DOHH2 (cell line): ENCODE results near the gene CAB39L.

ENCODE experiments used
- H3F3A ChIP-seq: fragments of 200-600 bp; sonication (generic), shearing (Covaris generic); 2 replicates; pipeline ENCODE4 v1.6.0; 2016; ENCODE audit warnings: antibody characterized with exemption, mild to moderate bottlenecking; ENCODE audit not compliant: control insufficient read depth, insufficient read depth
- H3K27ac ChIP-seq: fragments of 200-600 bp; sonication (generic); 2 replicates; pipeline ENCODE4 v1.5.1; 2014; ENCODE audit warnings: low read depth, mild to moderate bottlenecking, low read length, moderate library complexity
- H3K27me3 ChIP-seq: fragments of 200-600 bp; sonication (generic); 2 replicates; pipeline ENCODE4 v1.6.1; 2014; ENCODE audit warnings: mild to moderate bottlenecking, low read length, mixed read lengths; ENCODE audit not compliant: control insufficient read depth
- H3K36me3 ChIP-seq: fragments of 200-600 bp; sonication (generic); 2 replicates; pipeline ENCODE4 v1.6.1; 2014; ENCODE audit warnings: mild to moderate bottlenecking, low read length, moderate library complexity, mixed read lengths; ENCODE audit not compliant: control insufficient read depth
- H3K4me1 ChIP-seq: fragments of 200-600 bp; sonication (generic); 2 replicates; pipeline ENCODE4 v1.6.1; 2014; ENCODE audit warnings: mild to moderate bottlenecking, low read length, mixed read lengths; ENCODE audit not compliant: control insufficient read depth
- H3K4me2 ChIP-seq: fragments of 200-600 bp; sonication (generic); 2 replicates; pipeline ENCODE4 v1.6.0; 2014; ENCODE audit warnings: mild to moderate bottlenecking, low read length, moderate library complexity
- H3K4me3 ChIP-seq: fragments of 200-600 bp; sonication (generic); 2 replicates; pipeline ENCODE4 v1.5.1; 2014; ENCODE audit warnings: mild to moderate bottlenecking, low read length, mixed read lengths
- H3K79me2 ChIP-seq: fragments of 200-600 bp; sonication (generic); 2 replicates; pipeline ENCODE4 v1.6.1; 2014; ENCODE audit warnings: mild to moderate bottlenecking, low read length, mixed read lengths; ENCODE audit not compliant: control insufficient read depth
- H3K9me2 ChIP-seq: fragments of 200-600 bp; sonication (generic); replicated peaks from 2 replicates; pipeline ENCODE4 v1.6.1; 2014; ENCODE audit warnings: mild to moderate bottlenecking, low read length, mixed read lengths; ENCODE audit not compliant: control insufficient read depth
- H3K9me3 ChIP-seq: fragments of 200-600 bp; sonication (generic); 2 replicates; pipeline ENCODE4 v1.6.1; 2014; ENCODE audit warnings: antibody characterized with exemption, low read length, mixed read lengths; ENCODE audit not compliant: control insufficient read depth, insufficient read depth
- H4K20me1 ChIP-seq: fragments of 200-600 bp; sonication (generic); 2 replicates; pipeline ENCODE4 v1.6.0; 2014; ENCODE audit warnings: low read depth, mild to moderate bottlenecking, antibody characterized with exemption, low read length, moderate library complexity; ENCODE audit not compliant: control insufficient read depth, insufficient read depth
- EZH2phosphoT487 ChIP-seq: fragments of 200-600 bp; sonication (generic); IDR thresholded peaks from 2 replicates; pipeline ENCODE4 v1.6.1; 2017; ENCODE audit warnings: borderline replicate concordance, mild to moderate bottlenecking, antibody characterized with exemption, low read length, moderate library complexity, mixed read lengths
- TF ChIP-seq, protein P1 (sequence below): fragments of 200-600 bp; sonication (generic); IDR thresholded peaks from one replicate; pipeline ENCODE4 v1.5.1; 2014; ENCODE audit warnings: antibody characterized with exemption, mild to moderate bottlenecking, low read depth, low read length; ENCODE audit not compliant: poor library complexity, severe bottlenecking

Gene CAB39L

DNA sequence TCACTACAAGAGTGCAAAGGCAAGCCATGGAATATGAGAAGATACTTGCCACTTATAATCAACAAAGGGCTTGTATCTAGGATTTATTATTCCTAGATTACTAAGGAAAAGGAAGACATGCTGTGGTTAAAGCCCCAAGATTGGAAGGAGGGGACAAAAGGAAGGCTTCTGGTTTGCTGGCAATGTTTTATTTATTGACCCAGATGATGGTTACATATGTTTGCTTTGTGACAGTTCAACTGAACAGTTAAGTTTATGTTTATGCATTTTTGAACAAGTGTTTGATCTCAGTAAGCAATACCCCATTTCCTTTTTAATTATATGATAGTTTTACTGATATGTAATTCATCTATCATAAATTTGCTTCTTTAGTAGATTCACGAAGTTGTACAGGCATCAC lies 155.9 kb downstream of the CAB39L start:
- Histone ChIP-seq H3K9me3 (no peaks in the 10 kb centered on the region), H3K9me2 (no peaks in the 10 kb centered on the region), H3K36me3 (no peaks in the 10 kb centered on the region), H3F3A (peaks cover 7% of the 10 kb centered on the region), H3K4me3 (no peak overlapping the region), H3K27ac (no peak overlapping the region), H3K4me2 (no peak overlapping the region), H3K27me3 (no peaks in the 10 kb centered on the region), H3K79me2 (no peaks in the 10 kb centered on the region), H3K4me1 (peaks cover 7% of the 10 kb centered on the region), H4K20me1 (no peaks in the 10 kb centered on the region)
- no peak for TF ChIP-seq EZH2phosphoT487
- TF ChIP-seq, protein P1, sequence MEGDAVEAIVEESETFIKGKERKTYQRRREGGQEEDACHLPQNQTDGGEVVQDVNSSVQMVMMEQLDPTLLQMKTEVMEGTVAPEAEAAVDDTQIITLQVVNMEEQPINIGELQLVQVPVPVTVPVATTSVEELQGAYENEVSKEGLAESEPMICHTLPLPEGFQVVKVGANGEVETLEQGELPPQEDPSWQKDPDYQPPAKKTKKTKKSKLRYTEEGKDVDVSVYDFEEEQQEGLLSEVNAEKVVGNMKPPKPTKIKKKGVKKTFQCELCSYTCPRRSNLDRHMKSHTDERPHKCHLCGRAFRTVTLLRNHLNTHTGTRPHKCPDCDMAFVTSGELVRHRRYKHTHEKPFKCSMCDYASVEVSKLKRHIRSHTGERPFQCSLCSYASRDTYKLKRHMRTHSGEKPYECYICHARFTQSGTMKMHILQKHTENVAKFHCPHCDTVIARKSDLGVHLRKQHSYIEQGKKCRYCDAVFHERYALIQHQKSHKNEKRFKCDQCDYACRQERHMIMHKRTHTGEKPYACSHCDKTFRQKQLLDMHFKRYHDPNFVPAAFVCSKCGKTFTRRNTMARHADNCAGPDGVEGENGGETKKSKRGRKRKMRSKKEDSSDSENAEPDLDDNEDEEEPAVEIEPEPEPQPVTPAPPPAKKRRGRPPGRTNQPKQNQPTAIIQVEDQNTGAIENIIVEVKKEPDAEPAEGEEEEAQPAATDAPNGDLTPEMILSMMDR = no peak

DNA sequence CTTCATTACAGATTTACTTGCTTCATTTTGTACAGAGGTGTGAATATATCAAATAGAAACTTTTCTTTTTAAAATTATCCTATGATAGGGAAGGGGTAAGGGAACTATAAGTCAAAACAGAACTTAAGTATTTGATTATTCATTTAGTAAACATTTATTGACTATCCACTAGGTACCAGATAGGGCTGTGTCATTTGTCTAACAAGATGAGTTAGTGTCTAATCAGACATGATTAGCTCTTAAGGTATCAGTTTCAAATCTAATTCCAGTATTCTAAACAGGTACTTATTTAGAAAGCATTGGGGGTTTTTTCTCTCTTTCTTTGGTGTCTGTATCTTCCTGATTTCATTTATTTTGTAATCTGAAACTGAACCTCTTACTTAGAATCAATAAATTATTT lies 164.0 kb downstream of the CAB39L start:
- peaks cover 6% of the 10 kb centered on the region; the same call in 1 of the 2 replicates for H3F3A ChIP-seq
- no peaks in the 10 kb centered on the region for H3K79me2 ChIP-seq
- H3K4me2 ChIP-seq = no peak overlapping the region
- no peak overlapping the region for H3K4me3 ChIP-seq
- no peaks in the 10 kb centered on the region for H3K9me3 ChIP-seq
- no peaks in the 10 kb centered on the region for H3K27me3 ChIP-seq
- no peaks in the 10 kb centered on the region for H3K9me2 ChIP-seq
- peaks cover 4% of the 10 kb centered on the region; the same call in 1 of the 2 replicates for H3K36me3 ChIP-seq
- H4K20me1 ChIP-seq = no peaks in the 10 kb centered on the region
- no peaks in the 10 kb centered on the region for H3K4me1 ChIP-seq
- no peak for TF ChIP-seq EZH2phosphoT487
- TF ChIP-seq, protein P1 = no peak
- no peak overlapping the region for H3K27ac ChIP-seq

DNA sequence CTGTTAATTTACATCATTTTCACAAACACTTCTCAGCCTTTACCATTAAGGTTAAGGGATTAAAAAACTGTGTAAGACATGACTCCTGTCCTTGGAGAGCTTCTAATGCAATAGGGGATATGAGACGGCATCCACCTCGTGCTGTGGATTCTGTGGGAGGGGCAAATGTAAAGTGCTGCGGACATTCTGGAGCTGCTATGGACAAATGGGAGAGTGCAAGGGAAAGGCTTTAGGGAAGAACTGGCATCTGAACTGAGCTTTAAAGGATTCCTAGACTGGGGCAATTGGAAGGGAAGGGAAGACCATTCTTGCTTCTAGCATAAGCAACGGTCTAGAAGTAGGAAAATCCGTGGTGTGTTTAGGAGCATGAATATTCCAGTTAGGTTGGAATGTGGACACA lies 164.8 kb downstream of the CAB39L start:
- Histone ChIP-seq H3K79me2 (no peaks in the 10 kb centered on the region), H3K4me2 (no peak overlapping the region)

More for the DNA sequence above, 164.8 kb downstream of the CAB39L start:
- peaks cover 4% of the 10 kb centered on the region; the same call in 1 of the 2 replicates for H3K36me3 ChIP-seq
- H3K9me2 ChIP-seq = no peaks in the 10 kb centered on the region
- H3K9me3 ChIP-seq = no peaks in the 10 kb centered on the region
- no peaks in the 10 kb centered on the region for H4K20me1 ChIP-seq
- H3K27ac ChIP-seq = no peak overlapping the region
- TF ChIP-seq, protein P1 = no peak
- TF ChIP-seq EZH2phosphoT487 = no peak
- H3K4me1 ChIP-seq = no peaks in the 10 kb centered on the region
- no peak overlapping the region for H3K4me3 ChIP-seq
- H3K27me3 ChIP-seq = no peaks in the 10 kb centered on the region
- H3F3A ChIP-seq = peaks cover 6% of the 10 kb centered on the region; the same call in 1 of the 2 replicates
